Duodenal mucosa (tissue), 2 donors: ENCODE results near the gene TSC22D2.
"Not testable (repeated sequence)": the region's sequence is repeated elsewhere in the genome, so short reads cannot be mapped to it uniquely, and the experiment has no call there.

Experiments used
- H3K27ac ChIP-seq: one replicate; pipeline ENCODE4 v1.7.0; 2013; ENCODE audit warnings: low read depth, low read length
- H3K27me3 ChIP-seq, 2 donors: one replicate each; pipeline ENCODE4 v1.7.0; 2013; ENCODE audit warnings: low read length in 2 of 2, control low read depth in 1 of 2; ENCODE audit not compliant: insufficient read depth in 2 of 2, control insufficient read depth in 1 of 2
- H3K36me3 ChIP-seq, 2 donors: one replicate each; pipeline ENCODE4 v1.7.0; 2013; ENCODE audit warnings: low read length in 2 of 2, control low read depth in 1 of 2; ENCODE audit not compliant: insufficient read depth in 2 of 2, control insufficient read depth in 1 of 2
- H3K4me1 ChIP-seq, 2 donors: one replicate each; pipeline ENCODE4 v1.7.0; 2013; ENCODE audit warnings: low read length in 2 of 2, control low read depth in 1 of 2; ENCODE audit not compliant: insufficient read depth in 2 of 2, control insufficient read depth in 1 of 2
- H3K4me3 ChIP-seq, 2 donors: one replicate each; pipeline ENCODE4 v1.7.0; 2013; ENCODE audit warnings: low read length in 2 of 2, low read depth in 1 of 2
- H3K9ac ChIP-seq, 2 donors: one replicate each; pipeline ENCODE4 v1.7.0; 2013; ENCODE audit warnings: low read length in 2 of 2, low read depth in 1 of 2
- H3K9me3 ChIP-seq, 2 donors: one replicate each; pipeline ENCODE4 v1.7.0; 2013; ENCODE audit warnings: low read length in 2 of 2, control low read depth in 1 of 2; ENCODE audit not compliant: control insufficient read depth in 1 of 2

The TSC22D2 gene

DNA sequence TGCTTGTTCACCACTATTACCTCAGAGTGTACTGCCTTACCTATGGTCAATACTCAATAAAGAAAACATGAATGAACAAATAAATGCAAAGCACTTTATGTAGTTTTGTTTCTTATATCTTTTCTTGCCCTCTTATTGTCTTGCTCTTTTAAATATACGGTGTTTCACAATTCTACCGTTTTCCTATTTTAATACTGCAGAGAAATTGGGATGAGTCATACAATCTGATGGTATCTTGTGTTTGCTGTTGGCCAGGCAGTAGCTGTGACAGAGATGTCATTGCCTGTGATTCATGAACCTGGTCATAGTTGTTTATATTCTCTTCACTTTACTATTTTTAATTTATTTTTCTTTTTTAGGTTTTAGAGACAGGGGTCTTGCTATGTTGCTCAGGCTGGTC is 89.9 kb downstream of the TSC22D2 start:
- Histone ChIP-seq H3K9ac (no peak overlapping the region), H3K4me1 (no peaks in the 10 kb centered on the region), H3K27ac (no peak overlapping the region), H3K4me3 (no peak overlapping the region), H3K9me3 (peaks cover 4 to 9% of the 10 kb centered on the region in 2 donors), H3K27me3 (no peaks in the 10 kb centered on the region), H3K36me3 (no peaks in the 10 kb centered on the region)

DNA sequence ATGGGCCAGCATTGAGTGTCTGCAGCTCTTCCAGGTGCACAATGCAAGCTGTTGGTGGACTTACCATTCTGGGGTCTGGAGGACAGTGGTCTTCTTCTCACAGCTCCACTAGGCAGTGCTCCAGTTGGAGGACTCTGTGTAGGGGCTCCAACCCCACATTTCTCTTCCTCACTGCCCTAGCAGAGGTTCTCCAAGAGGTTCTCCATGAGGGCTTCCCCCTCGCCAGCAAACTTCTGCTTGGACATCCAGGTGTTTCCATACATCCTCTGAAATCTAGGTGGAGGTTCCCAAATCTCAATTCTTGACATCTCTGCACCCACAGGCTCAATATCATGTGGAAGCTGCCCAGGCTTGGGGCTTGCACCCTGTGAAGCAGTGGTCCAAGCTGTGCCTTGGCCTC is 92.9 kb downstream of the TSC22D2 start:
- H3K9me3 ChIP-seq, H3K36me3 ChIP-seq, H3K27ac ChIP-seq, H3K9ac ChIP-seq, H3K4me1 ChIP-seq, H3K4me3 ChIP-seq, H3K27me3 ChIP-seq: not testable (repeated sequence)

DNA sequence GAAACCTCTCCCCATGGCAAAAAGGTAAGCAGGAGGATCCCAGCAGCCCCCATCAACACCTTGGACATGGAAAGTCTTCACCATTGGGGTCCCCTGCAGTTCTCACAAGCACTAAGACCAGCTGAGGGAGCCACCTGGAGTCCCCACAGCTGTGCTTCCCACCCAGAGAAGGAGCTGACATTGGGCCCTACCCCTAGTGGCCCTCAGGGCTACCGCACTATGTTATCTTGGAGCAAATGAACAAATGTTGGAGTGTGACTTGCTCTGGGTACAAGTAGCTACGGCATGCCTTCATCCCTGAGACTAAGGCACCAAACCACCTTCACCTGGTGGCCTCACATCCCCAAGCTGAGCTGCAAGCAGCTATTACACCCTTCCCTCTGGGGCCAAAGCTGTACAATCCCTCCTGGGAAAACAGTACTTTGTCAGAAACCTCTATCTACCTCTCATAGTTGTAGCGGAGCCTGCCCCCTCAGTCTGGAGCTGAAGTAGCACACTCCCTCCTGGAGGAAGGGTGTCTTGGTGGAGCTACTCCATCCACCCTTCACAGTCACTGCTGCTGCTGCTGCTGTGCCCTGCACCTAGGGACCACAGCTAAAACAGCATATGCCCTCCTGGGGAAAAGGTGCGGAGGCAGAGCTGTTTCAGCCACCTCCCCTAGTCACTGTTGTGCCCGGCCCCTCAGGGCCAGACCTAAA is 95.5 kb downstream of the TSC22D2 start:
- Histone ChIP-seq H3K4me3 (no peak overlapping the region), H3K9ac (no peak overlapping the region), H3K4me1 (no peaks in the 10 kb centered on the region), H3K9me3 (peaks cover 4 to 9% of the 10 kb centered on the region in 2 donors), H3K27me3 (no peaks in the 10 kb centered on the region), H3K36me3 (no peaks in the 10 kb centered on the region), H3K27ac (no peak overlapping the region)

DNA sequence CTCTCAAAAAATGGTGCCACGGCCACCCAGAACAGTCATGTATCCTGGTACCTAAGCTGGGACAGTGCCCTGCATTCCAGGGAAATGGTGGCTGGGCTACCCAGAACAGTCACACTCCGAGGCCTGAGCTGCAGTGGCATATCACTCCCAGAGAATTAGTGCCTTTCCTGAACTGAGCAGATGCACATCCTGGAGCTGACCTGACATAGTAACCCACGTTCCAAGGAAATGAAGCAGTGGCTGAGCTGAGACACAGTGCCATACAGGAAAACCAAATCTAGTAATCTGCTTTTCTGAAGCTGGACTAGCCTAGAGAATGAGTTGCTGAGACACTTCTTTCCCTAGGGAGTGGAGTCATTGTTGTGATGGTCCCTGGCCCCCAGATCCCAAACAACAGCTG is 96.4 kb downstream of the TSC22D2 start:
- Histone ChIP-seq H3K9ac (no peak overlapping the region), H3K27ac (no peak overlapping the region), H3K9me3 (peaks cover 4 to 9% of the 10 kb centered on the region in 2 donors), H3K27me3 (no peaks in the 10 kb centered on the region), H3K4me3 (no peak overlapping the region), H3K36me3 (no peaks in the 10 kb centered on the region), H3K4me1 (no peaks in the 10 kb centered on the region)

DNA sequence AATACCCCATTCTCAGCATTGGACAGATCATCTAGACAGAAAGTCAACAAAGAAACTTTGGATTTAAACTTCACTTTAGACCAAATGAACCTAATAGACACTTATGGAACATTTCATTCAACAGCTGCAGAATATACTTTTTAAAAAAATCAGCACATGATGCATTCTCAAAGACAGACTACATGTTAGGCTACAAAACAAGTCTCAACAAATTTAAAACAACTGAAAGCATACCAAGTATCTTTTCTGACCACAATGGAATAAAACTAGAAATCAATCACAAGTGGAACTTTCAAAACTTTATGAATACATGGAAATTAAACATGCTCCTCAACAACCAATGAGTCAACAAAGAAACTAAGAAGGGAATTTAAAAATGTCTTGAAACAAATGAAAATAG is 100.3 kb downstream of the TSC22D2 start:
- H3K27me3 ChIP-seq: no peaks in the 10 kb centered on the region
- H3K9me3 ChIP-seq: no peaks in the 10 kb centered on the region
- H3K4me1 ChIP-seq: no peaks in the 10 kb centered on the region
- H3K4me3 ChIP-seq: no peak overlapping the region
- H3K27ac ChIP-seq: no peak overlapping the region
- no peaks in the 10 kb centered on the region for H3K36me3 ChIP-seq
- H3K9ac ChIP-seq: no peak overlapping the region

DNA sequence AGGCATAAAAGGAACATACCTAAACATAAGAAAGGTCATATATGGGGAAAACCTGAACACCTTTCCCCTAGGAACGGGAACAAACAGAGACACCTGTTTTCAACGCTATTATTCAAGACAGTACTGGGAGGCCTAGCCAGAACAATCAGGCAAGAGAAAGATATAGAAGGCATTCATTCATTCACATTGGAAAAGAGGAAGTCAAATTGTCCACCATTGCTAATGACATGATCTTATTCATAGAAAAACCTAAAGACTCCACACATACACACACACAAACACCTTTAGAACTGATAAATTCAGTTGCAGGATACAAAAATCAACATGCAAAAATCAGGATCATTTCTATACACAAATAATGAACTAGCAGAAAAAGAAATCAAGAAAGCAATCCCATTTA is 101.7 kb downstream of the TSC22D2 start:
- H3K4me3 ChIP-seq: no peak overlapping the region
- H3K36me3 ChIP-seq: no peaks in the 10 kb centered on the region
- no peak overlapping the region for H3K27ac ChIP-seq
- H3K4me1 ChIP-seq: no peaks in the 10 kb centered on the region
- H3K27me3 ChIP-seq: no peaks in the 10 kb centered on the region
- H3K9me3 ChIP-seq: no peaks in the 10 kb centered on the region
- no peak overlapping the region for H3K9ac ChIP-seq

DNA sequence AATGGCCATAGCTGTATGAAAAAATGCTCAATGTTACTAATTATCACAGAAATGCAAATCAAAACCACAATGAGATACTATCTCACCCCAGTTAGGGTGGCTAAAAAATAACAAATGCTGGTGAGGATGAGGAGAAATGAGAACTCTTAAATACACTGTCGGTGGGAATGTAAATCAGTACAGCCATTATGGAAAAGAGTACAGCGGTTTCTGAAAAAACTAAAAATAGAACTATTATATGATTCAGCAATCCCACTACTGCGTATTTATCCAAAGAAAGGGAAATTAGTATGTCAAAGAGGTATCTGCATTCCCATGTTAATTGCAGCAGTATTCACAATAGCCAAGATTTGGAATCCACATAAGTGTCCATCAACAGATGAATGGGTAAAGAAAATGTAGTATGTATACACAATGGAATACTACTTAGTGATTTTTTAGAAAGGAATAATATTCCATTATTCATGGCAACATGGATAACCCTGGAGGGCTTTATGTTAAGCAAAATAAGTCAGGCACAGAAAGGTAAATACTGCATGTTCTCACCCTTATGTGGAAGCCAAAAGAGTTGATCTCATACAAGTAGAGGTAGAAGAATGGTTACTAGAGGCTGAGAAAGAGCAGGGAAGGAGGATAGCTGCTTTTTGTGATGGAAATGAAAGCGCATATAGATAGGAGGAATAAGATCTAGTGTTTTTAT is 103.2 kb downstream of the TSC22D2 start:
- H3K36me3 ChIP-seq: no peaks in the 10 kb centered on the region
- no peaks in the 10 kb centered on the region for H3K4me1 ChIP-seq
- no peak overlapping the region for H3K4me3 ChIP-seq
- H3K9ac ChIP-seq: no peak overlapping the region
- no peaks in the 10 kb centered on the region for H3K9me3 ChIP-seq
- H3K27me3 ChIP-seq: no peaks in the 10 kb centered on the region
- no peak overlapping the region for H3K27ac ChIP-seq

DNA sequence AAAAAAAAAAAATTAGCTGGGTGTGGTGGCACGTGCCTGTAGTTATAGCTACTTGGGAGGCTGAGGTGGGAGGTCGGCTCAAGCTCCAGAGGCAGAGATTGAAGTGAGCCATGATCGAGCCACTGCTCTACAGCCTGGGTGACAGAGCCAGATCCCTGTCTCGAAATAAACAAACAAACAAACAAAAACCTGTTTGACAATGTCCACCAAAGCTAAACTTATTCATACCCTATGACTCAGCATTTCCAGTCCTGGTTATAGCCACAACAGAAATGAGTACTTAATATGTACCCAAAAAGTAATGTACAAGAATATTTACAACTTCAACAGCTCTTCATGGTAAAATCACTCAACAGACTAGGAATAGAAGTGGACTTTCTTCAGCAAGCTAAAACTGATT is 107.1 kb downstream of the TSC22D2 start:
- no peak overlapping the region for H3K9ac ChIP-seq
- H3K27me3 ChIP-seq: no peaks in the 10 kb centered on the region
- no peak overlapping the region for H3K4me3 ChIP-seq
- H3K9me3 ChIP-seq: no peaks in the 10 kb centered on the region
- no peak overlapping the region for H3K27ac ChIP-seq
- no peaks in the 10 kb centered on the region for H3K4me1 ChIP-seq
- no peaks in the 10 kb centered on the region for H3K36me3 ChIP-seq
